Vagina (tissue), 2 donors: ENCODE results near the gene HNRNPAB. TPM values are rescaled to one million over a fixed set of nuclear protein-coding genes. Genes with fewer than 3 reads are reported as not detected.
"Not testable (repeated sequence)": the region's sequence is repeated elsewhere in the genome, so short reads cannot be mapped to it uniquely, and the experiment has no call there.

ENCODE experiments used
- DNase-seq, 2 donors: peaks; one replicate each; pipeline ENCODE4 v3.0.0-alpha.2; 2017; ENCODE audit errors: extremely low spot score in 2 of 2
- H3K27ac ChIP-seq: fragments of 200-600 bp; sonication (generic); one replicate; pipeline ENCODE4 v1.5.1; 2019
- H3K27me3 ChIP-seq: fragments of 200-600 bp; sonication (generic); one replicate; pipeline ENCODE4 v1.5.1; 2019
- H3K36me3 ChIP-seq, 2 donors: fragments of 200-600 bp; sonication (generic); one replicate each; pipeline ENCODE4 v1.5.1; 2017 to 2019
- H3K4me1 ChIP-seq: fragments of 200-600 bp; sonication (generic); one replicate; pipeline ENCODE4 v1.5.1; 2019
- H3K4me3 ChIP-seq, 2 donors: fragments of 200-600 bp; sonication (generic); 1 replicate in 1 of 2; 2 replicates in 1 of 2; pipeline ENCODE4 v1.5.1; 2016 to 2019
- H3K9me3 ChIP-seq: fragments of 200-600 bp; sonication (generic); one replicate; pipeline ENCODE4 v1.5.1; 2019
- POLR2A ChIP-seq, 2 donors: fragments of 450-650 bp; IDR thresholded peaks; one replicate each; pipeline ENCODE4 v1.6.1; 2017; ENCODE audit warnings: antibody characterized with exemption in 2 of 2, mild to moderate bottlenecking in 2 of 2, moderate library complexity in 2 of 2
- POLR2AphosphoS5 ChIP-seq, 2 donors: sonication (generic); formaldehyde crosslinking; IDR thresholded peaks; one replicate each; pipeline ENCODE4 v1.9.0; 2017; ENCODE audit warnings: antibody characterized with exemption in 2 of 2, mild to moderate bottlenecking in 2 of 2, low read depth in 1 of 2; ENCODE audit not compliant: insufficient read depth in 1 of 2
- intact Hi-C: fragments of 100-400 bp; cut with DNase I; formaldehyde crosslinking; loops from one replicate; pipeline ENCODE4 v1.15.1; 2023
- total RNA-seq: library from RNA; depleted of rRNA; stranded (reverse); fragments of >200 nt; gene quantifications from one replicate; pipeline ENCODE4 v1.2.3, GENCODE V29; 2016
- TF ChIP-seq, protein P1 (sequence below), 3 experiments: fragments of 450-650 bp in 2 of 3; fragments of 200-600 bp in 1 of 3; sonication (generic) in 1 of 3; IDR thresholded peaks; one replicate each; pipeline ENCODE4 v1.5.1; 2017 to 2019; ENCODE audit warnings: antibody characterized with exemption in 3 of 3, mild to moderate bottlenecking in 2 of 3, moderate library complexity in 2 of 3

Gene HNRNPAB
- total RNA-seq, 1 donor from 2014 or later, result 92.6 TPM

DNA sequence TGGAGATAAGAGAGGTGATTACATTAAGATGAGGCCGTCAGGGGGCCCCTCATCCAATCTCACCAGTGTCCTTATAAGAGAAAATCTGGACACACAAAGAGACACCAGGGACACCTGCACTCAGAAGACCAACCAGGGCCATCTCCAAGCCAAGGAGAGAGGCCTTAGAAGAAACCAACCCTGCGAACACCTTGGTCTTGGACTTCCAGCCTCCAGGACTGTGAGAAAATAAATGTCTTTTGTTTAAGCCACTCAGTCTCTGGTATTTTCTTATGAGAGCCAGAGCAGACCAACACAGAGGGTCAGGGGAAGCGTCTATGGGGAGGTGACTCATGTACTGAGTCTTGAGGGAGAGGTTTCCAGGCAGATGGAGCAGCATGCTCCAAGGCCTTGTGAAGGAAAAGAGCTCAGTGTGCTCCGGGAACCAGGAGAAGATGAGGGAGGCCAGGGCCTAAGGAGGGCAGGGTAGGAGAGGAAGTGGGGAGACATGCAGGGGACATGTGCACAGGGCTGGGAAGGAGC is 22.9 kb downstream of the HNRNPAB start:
- Histone ChIP-seq H3K27me3 (no peaks in the 10 kb centered on the region), H3K4me3 (no peak overlapping the region), H3K27ac (no peak overlapping the region), H3K4me1 (peaks cover 25% of the 10 kb centered on the region), H3K9me3 (no peaks in the 10 kb centered on the region), H3K36me3 (peaks cover 0 to 50% of the 10 kb centered on the region in 2 donors)
- DNase-seq, result no peak
- TF ChIP-seq, protein P1, sequence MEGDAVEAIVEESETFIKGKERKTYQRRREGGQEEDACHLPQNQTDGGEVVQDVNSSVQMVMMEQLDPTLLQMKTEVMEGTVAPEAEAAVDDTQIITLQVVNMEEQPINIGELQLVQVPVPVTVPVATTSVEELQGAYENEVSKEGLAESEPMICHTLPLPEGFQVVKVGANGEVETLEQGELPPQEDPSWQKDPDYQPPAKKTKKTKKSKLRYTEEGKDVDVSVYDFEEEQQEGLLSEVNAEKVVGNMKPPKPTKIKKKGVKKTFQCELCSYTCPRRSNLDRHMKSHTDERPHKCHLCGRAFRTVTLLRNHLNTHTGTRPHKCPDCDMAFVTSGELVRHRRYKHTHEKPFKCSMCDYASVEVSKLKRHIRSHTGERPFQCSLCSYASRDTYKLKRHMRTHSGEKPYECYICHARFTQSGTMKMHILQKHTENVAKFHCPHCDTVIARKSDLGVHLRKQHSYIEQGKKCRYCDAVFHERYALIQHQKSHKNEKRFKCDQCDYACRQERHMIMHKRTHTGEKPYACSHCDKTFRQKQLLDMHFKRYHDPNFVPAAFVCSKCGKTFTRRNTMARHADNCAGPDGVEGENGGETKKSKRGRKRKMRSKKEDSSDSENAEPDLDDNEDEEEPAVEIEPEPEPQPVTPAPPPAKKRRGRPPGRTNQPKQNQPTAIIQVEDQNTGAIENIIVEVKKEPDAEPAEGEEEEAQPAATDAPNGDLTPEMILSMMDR (IDR thresholded peaks at IDR 0.05), result no peak
- TF ChIP-seq POLR2AphosphoS5 (IDR thresholded peaks at IDR 0.05; ENCODE audit: insufficient read depth in 1 of 2, low read depth in 1 of 2) (no peak), POLR2A (IDR thresholded peaks at IDR 0.05) (no peak)
- intact Hi-C loops, result no loop called here

DNA sequence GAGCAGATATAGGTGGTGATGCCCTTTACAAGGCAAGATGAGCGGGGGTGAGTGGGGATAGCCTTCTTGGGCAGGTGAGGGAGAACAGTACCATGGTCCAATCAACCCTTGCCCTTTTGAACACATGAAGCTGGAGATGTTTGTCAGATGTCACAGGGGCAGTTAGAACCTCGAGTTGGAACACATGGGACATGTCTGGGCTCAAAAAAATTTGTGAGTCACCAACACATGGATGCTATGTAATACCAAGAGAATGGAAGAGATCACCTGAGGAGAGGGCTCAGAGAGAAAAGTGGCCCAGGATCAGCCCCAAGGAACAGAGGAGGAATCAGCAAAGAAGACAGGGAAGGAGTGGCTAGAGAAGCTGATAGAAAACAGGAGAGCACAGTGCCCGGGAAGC is 23.6 kb downstream of the HNRNPAB start:
- Histone ChIP-seq H3K27ac (no peak overlapping the region), H3K36me3 (peaks cover 0 to 50% of the 10 kb centered on the region in 2 donors), H3K4me1 (peaks cover 28% of the 10 kb centered on the region), H3K4me3 (no peak overlapping the region), H3K9me3 (no peaks in the 10 kb centered on the region), H3K27me3 (no peaks in the 10 kb centered on the region)
- TF ChIP-seq POLR2AphosphoS5 (IDR thresholded peaks at IDR 0.05; ENCODE audit: insufficient read depth in 1 of 2, low read depth in 1 of 2), result no peak
- TF ChIP-seq POLR2A (IDR thresholded peaks at IDR 0.05), result no peak
- TF ChIP-seq, protein P1 (IDR thresholded peaks at IDR 0.05), result no peak
- DNase-seq, result no peak
- intact Hi-C loops, result no loop called here

DNA sequence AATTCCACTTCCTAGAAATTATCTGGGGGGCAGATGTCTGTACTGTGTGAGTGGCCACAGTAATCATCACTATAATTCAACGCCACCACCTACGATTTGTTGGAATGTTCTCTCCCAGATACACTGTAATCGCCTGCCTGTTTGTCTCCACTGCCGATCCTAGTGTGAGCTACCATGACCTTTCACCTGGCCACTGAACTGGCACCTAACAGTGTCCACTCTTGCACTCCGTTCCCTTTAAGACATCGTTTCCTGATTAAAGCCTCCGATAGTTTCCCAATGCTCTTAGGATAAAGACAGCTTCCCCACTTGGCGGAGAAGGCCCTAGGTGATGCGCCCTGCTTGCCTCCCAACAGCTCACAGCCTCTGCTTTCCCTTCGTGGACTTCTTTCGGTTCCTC is 24.3 kb downstream of the HNRNPAB start:
- no peak for DNase-seq
- H3K27ac ChIP-seq, result no peak overlapping the region
- intact Hi-C loops, result no loop called here
- H3K4me3 ChIP-seq, result no peak overlapping the region
- TF ChIP-seq POLR2AphosphoS5 (IDR thresholded peaks at IDR 0.05; ENCODE audit: insufficient read depth in 1 of 2, low read depth in 1 of 2) (no peak), POLR2A (IDR thresholded peaks at IDR 0.05) (no peak)
- TF ChIP-seq, protein P1 (IDR thresholded peaks at IDR 0.05), result no peak
- no peaks in the 10 kb centered on the region for H3K9me3 ChIP-seq
- peaks cover 0 to 50% of the 10 kb centered on the region in 2 donors for H3K36me3 ChIP-seq
- no peaks in the 10 kb centered on the region for H3K27me3 ChIP-seq
- peaks cover 31% of the 10 kb centered on the region for H3K4me1 ChIP-seq

DNA sequence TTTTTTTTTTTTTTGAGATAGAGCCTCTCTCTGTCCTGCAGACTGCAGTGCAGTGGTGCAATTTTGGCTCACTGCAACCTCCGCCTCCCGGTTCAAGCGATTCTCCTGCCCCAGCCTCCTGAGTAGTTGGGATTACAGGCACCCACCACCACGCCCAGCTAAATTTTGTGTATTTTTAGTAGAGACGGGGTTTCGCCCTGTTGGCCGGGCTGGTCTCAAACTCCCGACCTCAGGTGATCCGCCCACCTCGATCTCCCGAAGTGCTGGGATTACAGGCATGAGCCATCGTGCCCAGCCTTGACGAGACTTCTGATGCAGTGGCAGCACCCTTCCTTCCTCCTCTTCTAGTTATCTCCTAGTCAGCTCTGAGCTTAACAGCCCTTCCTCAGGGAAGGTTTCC is 24.8 kb downstream of the HNRNPAB start:
- H3K27me3 ChIP-seq, H3K4me3 ChIP-seq, H3K27ac ChIP-seq, H3K9me3 ChIP-seq, DNase-seq, intact Hi-C loops: not testable (repeated sequence)
- H3K4me1 ChIP-seq, result peaks cover 31% of the 10 kb centered on the region
- H3K36me3 ChIP-seq, result peaks cover 0 to 50% of the 10 kb centered on the region in 2 donors

DNA sequence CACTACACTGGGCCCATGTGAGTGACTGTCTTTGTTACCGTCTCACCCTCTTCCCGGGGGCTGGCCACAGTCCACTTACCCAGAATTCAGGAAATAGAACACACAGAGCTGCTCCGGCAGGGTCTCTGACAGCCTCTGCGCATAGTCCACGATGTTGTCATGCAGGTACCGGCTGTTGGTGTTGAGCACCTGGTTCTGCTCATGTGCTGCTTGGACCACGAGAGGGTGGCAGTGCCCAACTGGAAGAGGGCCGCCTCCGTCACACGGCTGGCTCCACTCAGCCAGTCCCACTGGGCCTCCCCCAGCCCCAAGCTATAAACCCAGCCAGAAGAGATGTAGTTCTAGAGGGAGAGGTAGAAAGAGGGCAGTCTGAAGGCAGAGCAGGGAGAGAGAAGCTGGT is 25.5 kb downstream of the HNRNPAB start:
- Histone ChIP-seq H3K27me3 (no peaks in the 10 kb centered on the region), H3K4me3 (no peak overlapping the region), H3K36me3 (peaks cover 0 to 50% of the 10 kb centered on the region in 2 donors), H3K4me1 (peaks cover 31% of the 10 kb centered on the region), H3K27ac (no peak overlapping the region), H3K9me3 (no peaks in the 10 kb centered on the region)
- DNase-seq, result no peak
- TF ChIP-seq POLR2A (IDR thresholded peaks at IDR 0.05) (no peak), POLR2AphosphoS5 (IDR thresholded peaks at IDR 0.05; ENCODE audit: insufficient read depth in 1 of 2, low read depth in 1 of 2) (no peak)
- TF ChIP-seq, protein P1 (IDR thresholded peaks at IDR 0.05), result no peak
- intact Hi-C loops, result loop anchor here (2.0 kb wide), 1 partner anchor 25 kb away; the partner anchor contains the start of gene HNRNPAB
